Duodenal mucosa (tissue), 2 donors: ENCODE measurements around the gene ERVV-1.
"Not testable (repeated sequence)": the region's sequence is repeated elsewhere in the genome, so short reads cannot be mapped to it uniquely, and the experiment has no call there.

Experiments used
- H3K27ac ChIP-seq: one replicate; pipeline ENCODE4 v1.7.0; 2013; ENCODE audit warnings: low read depth, low read length
- H3K27me3 ChIP-seq, 2 donors: one replicate each; pipeline ENCODE4 v1.7.0; 2013; ENCODE audit warnings: low read length in 2 of 2, control low read depth in 1 of 2; ENCODE audit not compliant: insufficient read depth in 2 of 2, control insufficient read depth in 1 of 2
- H3K36me3 ChIP-seq, 2 donors: one replicate each; pipeline ENCODE4 v1.7.0; 2013; ENCODE audit warnings: low read length in 2 of 2, control low read depth in 1 of 2; ENCODE audit not compliant: insufficient read depth in 2 of 2, control insufficient read depth in 1 of 2
- H3K4me1 ChIP-seq, 2 donors: one replicate each; pipeline ENCODE4 v1.7.0; 2013; ENCODE audit warnings: low read length in 2 of 2, control low read depth in 1 of 2; ENCODE audit not compliant: insufficient read depth in 2 of 2, control insufficient read depth in 1 of 2
- H3K4me3 ChIP-seq, 2 donors: one replicate each; pipeline ENCODE4 v1.7.0; 2013; ENCODE audit warnings: low read length in 2 of 2, low read depth in 1 of 2
- H3K9ac ChIP-seq, 2 donors: one replicate each; pipeline ENCODE4 v1.7.0; 2013; ENCODE audit warnings: low read length in 2 of 2, low read depth in 1 of 2
- H3K9me3 ChIP-seq, 2 donors: one replicate each; pipeline ENCODE4 v1.7.0; 2013; ENCODE audit warnings: low read length in 2 of 2, control low read depth in 1 of 2; ENCODE audit not compliant: control insufficient read depth in 1 of 2

ERVV-1 gene, protein sequence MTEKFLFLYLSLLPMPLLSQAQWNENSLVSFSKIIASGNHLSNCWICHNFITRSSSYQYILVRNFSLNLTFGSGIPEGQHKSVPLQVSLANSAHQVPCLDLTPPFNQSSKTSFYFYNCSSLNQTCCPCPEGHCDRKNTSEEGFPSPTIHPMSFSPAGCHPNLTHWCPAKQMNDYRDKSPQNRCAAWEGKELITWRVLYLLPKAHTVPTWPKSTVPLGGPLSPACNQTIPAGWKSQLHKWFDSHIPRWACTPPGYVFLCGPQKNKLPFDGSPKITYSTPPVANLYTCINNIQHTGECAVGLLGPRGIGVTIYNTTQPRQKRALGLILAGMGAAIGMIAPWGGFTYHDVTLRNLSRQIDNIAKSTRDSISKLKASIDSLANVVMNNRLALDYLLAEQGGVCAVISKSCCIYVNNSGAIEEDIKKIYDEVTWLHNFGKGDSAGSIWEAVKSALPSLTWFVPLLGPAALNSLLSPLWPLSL

DNA sequence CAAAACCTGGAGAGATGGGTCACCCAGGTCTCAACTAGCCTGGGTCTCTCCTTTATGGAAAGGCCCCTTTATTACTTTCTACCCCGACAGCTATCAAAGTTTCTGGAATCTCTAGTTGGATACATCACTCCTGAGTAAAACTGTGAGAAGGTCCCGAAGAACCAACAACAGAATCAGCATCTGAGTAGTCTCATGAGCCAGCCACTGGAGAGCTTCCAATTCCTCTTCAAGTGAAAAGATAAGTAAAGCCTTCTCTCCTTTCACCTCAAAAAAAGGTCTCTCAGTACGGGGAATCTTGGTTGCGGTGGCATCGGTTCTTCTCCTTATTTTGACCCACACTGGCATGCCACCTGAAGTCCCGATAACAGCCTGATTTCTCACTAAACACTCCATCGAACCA, at the start of gene ERVV-1:
ERVV-1 (plus strand) TSS at position 301 of the 400 bp plus-strand sequence. CDS start 170 bp downstream, outside the sequence.
- Histone ChIP-seq H3K27ac (no peak within 1 kb of the TSS), H3K4me1 (no peaks in the 10 kb centered on the region), H3K9me3 (peaks cover 12 to 44% of the 10 kb centered on the region in 2 donors), H3K9ac (no peak within 1 kb of the TSS), H3K27me3 (no peaks in the 10 kb centered on the region), H3K4me3 (no peak within 1 kb of the TSS), H3K36me3 (no peaks in the 10 kb centered on the region)

DNA sequence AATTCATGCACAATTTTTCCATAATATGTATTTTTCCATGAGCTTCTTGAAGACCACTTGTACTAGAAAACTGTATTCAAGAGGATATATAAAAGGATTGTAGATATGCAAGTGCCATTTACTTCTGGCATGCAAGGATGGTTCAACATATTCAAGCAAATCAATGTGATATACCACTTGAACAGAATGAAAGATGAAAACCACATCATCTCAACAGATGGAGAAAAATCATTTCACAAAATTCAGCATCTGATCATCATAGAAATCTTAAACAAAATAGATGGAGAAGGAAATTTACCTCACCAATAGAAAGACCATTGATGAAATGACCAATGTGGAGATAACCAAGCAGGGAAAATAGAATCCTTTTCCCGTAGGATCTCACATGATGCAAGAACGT, 45.9 kb upstream of the ERVV-1 start:
- H3K4me3 ChIP-seq = no peak overlapping the region
- peaks cover 4 to 5% of the 10 kb centered on the region in 2 donors for H3K4me1 ChIP-seq
- H3K27ac ChIP-seq = no peak overlapping the region
- peaks cover 0 to 5% of the 10 kb centered on the region in 2 donors for H3K36me3 ChIP-seq
- H3K9me3 ChIP-seq = peaks cover 16 to 24% of the 10 kb centered on the region in 2 donors
- H3K27me3 ChIP-seq = no peaks in the 10 kb centered on the region
- H3K9ac ChIP-seq = no peak overlapping the region

DNA sequence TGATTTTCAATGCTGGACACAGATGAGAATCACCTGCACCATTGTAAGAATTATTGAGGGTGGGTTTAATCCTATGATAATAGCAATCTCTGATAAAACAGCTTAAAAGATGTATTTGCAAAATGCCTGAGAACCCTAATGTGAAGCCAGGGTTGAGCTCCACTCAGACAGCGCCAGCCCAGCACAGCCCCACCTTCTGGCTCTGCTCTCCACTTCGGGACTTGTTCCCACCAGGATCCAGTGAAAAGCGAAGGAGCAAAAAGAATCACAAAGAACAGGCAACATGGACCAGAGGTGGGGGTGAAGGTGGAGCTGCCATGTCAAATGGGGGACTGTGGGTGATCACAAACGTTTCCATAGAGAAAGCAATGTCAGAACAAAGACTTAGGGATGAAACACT, 32.4 kb upstream of the ERVV-1 start:
- no peaks in the 10 kb centered on the region for H3K27me3 ChIP-seq
- H3K36me3 ChIP-seq = peaks cover 0 to 11% of the 10 kb centered on the region in 2 donors
- no peaks in the 10 kb centered on the region for H3K4me1 ChIP-seq
- H3K9ac ChIP-seq = no peak overlapping the region
- no peak overlapping the region for H3K4me3 ChIP-seq
- H3K9me3 ChIP-seq = peaks cover 4 to 31% of the 10 kb centered on the region in 2 donors
- H3K27ac ChIP-seq = no peak overlapping the region

DNA sequence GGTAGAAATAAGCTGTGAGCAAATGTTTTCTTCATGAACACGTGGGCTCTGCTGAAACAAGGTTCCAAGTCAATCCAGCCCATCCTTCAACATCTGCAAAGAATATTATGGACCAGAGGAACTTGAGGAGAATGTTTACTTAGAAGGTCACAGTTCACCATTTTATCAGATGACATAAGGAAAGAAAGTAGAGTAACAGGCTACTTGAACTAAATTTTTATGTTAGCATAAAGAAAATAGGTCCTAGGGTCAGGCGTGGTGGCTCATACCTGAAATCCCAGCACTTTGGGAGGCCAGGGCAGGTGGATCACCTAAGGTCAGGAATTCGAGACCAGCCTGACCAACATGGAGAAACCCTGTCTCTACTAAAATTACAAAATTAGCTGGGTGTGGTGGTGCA, 30.6 kb upstream of the ERVV-1 start:
- not testable (repeated sequence) for H3K9ac ChIP-seq, H3K27me3 ChIP-seq, H3K27ac ChIP-seq, H3K4me1 ChIP-seq, H3K4me3 ChIP-seq
- H3K9me3 ChIP-seq = peaks cover 11 to 38% of the 10 kb centered on the region in 2 donors
- H3K36me3 ChIP-seq = peaks cover 0 to 17% of the 10 kb centered on the region in 2 donors

DNA sequence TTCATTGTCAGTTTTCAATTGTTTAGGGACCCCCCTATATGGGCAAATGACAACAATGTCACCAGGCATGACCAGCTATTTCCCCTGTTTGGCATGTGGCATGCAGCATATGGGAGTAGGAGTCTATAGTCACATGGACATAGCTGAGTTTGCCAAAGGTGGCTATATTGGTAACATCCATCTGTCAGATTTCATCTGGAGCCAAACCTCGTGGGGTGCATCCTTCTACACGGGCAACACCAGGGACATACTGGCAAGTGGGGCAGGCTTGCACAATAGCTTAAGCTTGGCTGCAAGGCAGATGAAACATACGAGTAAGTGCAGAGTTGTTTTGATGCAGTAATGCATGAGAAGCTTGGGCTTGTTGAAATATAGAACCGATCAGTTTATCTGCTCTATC, 26.5 kb upstream of the ERVV-1 start:
- Histone ChIP-seq H3K36me3 (peaks cover 0 to 17% of the 10 kb centered on the region in 2 donors), H3K4me1 (peaks cover 0 to 1% of the 10 kb centered on the region in 2 donors), H3K9me3 (peaks cover 11 to 38% of the 10 kb centered on the region in 2 donors), H3K4me3 (no peak overlapping the region), H3K9ac (no peak overlapping the region), H3K27ac (no peak overlapping the region), H3K27me3 (no peaks in the 10 kb centered on the region)

DNA sequence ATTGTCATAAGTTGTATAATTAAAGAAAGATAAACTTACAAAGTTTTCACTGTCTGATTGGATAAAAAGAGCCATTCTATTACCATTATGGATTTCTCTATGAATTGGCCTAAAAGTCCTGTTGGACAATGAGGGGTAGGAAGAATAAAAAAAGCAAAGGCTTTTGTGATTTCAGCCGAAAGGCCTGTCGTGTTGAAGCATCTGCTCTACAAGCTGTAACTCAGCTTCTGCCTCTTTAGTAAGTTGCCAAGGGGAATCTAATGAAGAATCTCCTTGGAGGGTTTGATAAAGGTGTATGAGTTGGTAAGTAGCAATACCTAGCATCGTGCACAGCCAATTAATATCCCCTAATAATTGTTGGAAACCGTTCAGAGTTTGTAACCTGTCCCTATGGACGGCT, 25.2 kb upstream of the ERVV-1 start:
- no peak overlapping the region for H3K4me3 ChIP-seq
- no peak overlapping the region for H3K9ac ChIP-seq
- H3K27me3 ChIP-seq = no peaks in the 10 kb centered on the region
- H3K36me3 ChIP-seq = peaks cover 0 to 17% of the 10 kb centered on the region in 2 donors
- H3K27ac ChIP-seq = no peak overlapping the region
- H3K9me3 ChIP-seq = peaks cover 11 to 33% of the 10 kb centered on the region in 2 donors
- peaks cover 0 to 8% of the 10 kb centered on the region in 2 donors for H3K4me1 ChIP-seq

DNA sequence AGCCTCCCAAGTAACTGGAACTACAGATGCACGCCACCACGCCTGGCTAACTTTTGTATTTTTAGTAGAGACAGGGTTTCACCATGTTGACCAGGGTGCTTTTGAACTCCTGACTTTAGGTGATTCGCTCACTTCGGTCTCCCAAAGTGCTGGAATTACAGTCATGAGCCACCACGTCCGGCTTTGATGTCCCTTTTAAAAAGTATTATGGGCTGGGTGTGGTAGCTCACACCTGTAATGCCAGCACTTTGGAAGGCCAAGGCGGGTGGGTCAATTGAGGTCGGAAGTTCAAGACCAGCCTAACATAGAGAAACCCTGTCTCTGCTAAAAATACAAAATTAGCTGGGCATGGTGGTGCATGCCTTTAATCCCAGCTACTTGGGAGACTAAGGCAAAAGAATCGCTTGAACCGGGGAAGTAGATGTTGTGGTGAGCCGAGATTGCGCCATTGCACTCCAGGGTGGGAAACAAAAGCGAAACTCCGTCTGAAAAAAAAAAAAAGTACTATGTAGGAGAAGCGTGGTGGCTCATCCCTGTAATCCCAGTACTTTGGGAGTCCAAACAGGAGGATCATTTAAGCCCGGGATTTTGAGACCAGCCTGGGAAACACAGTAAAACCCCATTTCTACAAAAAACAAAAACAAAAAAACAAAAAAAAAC, 22.8 kb upstream of the ERVV-1 start:
- no peak overlapping the region for H3K27ac ChIP-seq

DNA sequence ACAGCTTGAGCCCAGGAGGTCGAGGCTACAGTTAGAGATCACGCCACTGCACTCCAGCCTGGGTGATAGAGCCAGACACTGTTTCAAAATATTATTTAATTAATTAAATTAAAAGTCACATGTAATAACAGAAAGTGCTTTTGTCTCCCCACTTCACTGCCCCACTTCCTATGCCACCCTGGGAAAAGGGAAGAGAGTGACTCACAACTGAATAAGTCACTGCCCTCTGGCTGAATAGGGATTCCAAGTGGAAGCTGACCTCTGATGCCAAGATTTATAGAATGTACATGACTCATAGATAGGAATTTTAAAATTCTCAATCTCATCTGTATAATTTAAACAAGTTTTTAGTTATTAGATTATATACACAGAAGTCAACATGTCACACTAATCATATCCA, 22.2 kb upstream of the ERVV-1 start:
- peaks cover 0 to 8% of the 10 kb centered on the region in 2 donors for H3K4me1 ChIP-seq
- no peak overlapping the region for H3K9ac ChIP-seq
- H3K27me3 ChIP-seq = no peaks in the 10 kb centered on the region
- peaks cover 0 to 4% of the 10 kb centered on the region in 2 donors for H3K36me3 ChIP-seq
- H3K4me3 ChIP-seq = no peak overlapping the region
- no peak overlapping the region for H3K27ac ChIP-seq
- peaks cover 9 to 10% of the 10 kb centered on the region in 2 donors for H3K9me3 ChIP-seq

More for the DNA sequence above, 22.8 kb upstream of the ERVV-1 start:
- Histone ChIP-seq H3K36me3 (peaks cover 0 to 9% of the 10 kb centered on the region in 2 donors), H3K4me1 (peaks cover 0 to 8% of the 10 kb centered on the region in 2 donors), H3K4me3 (no peak overlapping the region), H3K27me3 (no peaks in the 10 kb centered on the region), H3K9ac (no peak overlapping the region), H3K9me3 (peaks cover 9 to 16% of the 10 kb centered on the region in 2 donors)

DNA sequence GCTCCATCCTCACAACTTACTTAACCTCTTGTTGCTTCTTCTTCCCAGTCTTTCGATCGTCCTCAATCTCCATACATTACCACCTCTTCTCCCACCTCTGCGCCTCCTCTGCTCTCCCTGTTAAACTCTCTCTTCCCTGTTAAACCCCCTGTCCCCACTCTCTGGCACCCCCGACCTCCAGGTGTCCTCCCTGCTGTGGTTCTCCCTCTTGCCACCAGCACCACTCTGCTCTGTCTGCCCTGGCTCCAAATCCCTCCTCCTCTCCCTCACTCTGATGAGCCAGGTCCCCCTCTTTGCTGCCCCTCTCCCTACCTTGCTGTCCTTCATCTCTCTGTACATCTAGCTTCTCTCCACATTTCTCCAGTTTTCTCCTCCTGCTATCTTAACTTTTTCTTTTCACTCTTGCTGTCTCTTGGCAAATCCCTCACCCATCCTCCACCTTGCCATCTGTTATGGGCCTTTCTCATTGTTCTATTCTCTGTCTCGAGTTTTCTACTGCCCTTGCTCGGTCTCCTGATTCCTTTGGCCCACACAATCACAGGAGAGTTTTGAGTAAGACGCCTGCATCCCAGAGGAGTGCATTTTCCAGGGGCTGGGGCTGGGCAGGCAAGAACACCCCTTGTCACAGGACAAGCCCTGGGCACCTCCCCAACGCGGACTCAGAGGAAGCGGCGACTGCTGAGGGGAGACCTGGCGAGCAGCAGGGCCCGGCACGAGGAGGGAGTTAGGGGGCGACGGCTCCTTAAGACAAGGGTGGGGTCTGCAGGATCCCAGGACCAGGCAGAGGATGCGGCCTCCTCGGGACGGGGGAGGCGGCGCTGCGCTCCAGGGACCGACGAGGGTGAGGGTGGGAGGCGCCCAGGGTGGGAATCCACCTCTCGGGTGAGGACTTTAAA, 21.4 kb upstream of the ERVV-1 start:
- Histone ChIP-seq H3K27me3 (no peaks in the 10 kb centered on the region), H3K4me3 (peak overlapping the region; percentile 62 to 65), H3K27ac (no peak overlapping the region), H3K9ac (peak overlapping the region; percentile 25 to 39), H3K4me1 (peaks cover 0 to 8% of the 10 kb centered on the region in 2 donors), H3K9me3 (peaks cover 2 to 4% of the 10 kb centered on the region in 2 donors), H3K36me3 (peaks cover 0 to under 1% of the 10 kb centered on the region in 2 donors)
